Peyer's patch (tissue), 4 donors: Measurements from ENCODE around the gene DERL2. TPM values are rescaled to one million over a fixed set of nuclear protein-coding genes. Genes with fewer than 3 reads are reported as not detected.

Experiments used
- DNase-seq, 3 donors: peaks; one replicate each; pipeline ENCODE4 v3.0.0-alpha.2; 2017 to 2019
- H3K27ac ChIP-seq, 4 donors: fragments of 200-600 bp; sonication (generic); one replicate each; pipeline ENCODE4 v1.5.1; 2016 to 2019
- H3K27me3 ChIP-seq, 2 donors: fragments of 200-600 bp; sonication (generic); one replicate each; pipeline ENCODE4 v1.5.1; 2019
- H3K36me3 ChIP-seq, 3 donors: fragments of 200-600 bp; sonication (generic); one replicate each; pipeline ENCODE4 v1.5.1; 2016 to 2019
- H3K4me1 ChIP-seq, 4 donors: fragments of 200-600 bp; sonication (generic); one replicate each; pipeline ENCODE4 v1.5.1; 2016 to 2019
- H3K4me3 ChIP-seq, 4 donors: fragments of 200-600 bp; sonication (generic); 1 replicate in 3 of 4; 2 replicates in 1 of 4; pipeline ENCODE4 v1.5.1; 2016 to 2019; ENCODE audit warnings: mild to moderate bottlenecking in 1 of 4
- H3K9me3 ChIP-seq, 4 donors: fragments of 200-600 bp; sonication (generic); one replicate each; pipeline ENCODE4 v1.5.1; 2016 to 2019; ENCODE audit warnings: mild to moderate bottlenecking in 1 of 4
- POLR2A ChIP-seq, 2 donors: fragments of 450-650 bp; IDR thresholded peaks; one replicate each; pipeline ENCODE4 v1.5.1; 2017; ENCODE audit warnings: antibody characterized with exemption in 2 of 2, mild to moderate bottlenecking in 2 of 2, moderate library complexity in 2 of 2
- total RNA-seq, 4 donors: library from RNA; depleted of rRNA; stranded (reverse); fragments of >200 nt; gene quantifications; one replicate each; pipeline ENCODE4 v1.1.0, GENCODE V29; 2016
- TF ChIP-seq, protein P1 (sequence below), 6 experiments: fragments of 450-650 bp in 4 of 6; fragments of 200-600 bp in 2 of 6; sonication (generic) in 1 of 6; IDR thresholded peaks; one replicate each; pipeline ENCODE4 v1.5.1; 2017 to 2019; ENCODE audit warnings: antibody characterized with exemption in 6 of 6, mild to moderate bottlenecking in 3 of 6, moderate library complexity in 1 of 6

Gene DERL2
- total RNA-seq, 4 donors from 2014 or later: 3.3 to 42.8 (median 36.1) TPM

DNA sequence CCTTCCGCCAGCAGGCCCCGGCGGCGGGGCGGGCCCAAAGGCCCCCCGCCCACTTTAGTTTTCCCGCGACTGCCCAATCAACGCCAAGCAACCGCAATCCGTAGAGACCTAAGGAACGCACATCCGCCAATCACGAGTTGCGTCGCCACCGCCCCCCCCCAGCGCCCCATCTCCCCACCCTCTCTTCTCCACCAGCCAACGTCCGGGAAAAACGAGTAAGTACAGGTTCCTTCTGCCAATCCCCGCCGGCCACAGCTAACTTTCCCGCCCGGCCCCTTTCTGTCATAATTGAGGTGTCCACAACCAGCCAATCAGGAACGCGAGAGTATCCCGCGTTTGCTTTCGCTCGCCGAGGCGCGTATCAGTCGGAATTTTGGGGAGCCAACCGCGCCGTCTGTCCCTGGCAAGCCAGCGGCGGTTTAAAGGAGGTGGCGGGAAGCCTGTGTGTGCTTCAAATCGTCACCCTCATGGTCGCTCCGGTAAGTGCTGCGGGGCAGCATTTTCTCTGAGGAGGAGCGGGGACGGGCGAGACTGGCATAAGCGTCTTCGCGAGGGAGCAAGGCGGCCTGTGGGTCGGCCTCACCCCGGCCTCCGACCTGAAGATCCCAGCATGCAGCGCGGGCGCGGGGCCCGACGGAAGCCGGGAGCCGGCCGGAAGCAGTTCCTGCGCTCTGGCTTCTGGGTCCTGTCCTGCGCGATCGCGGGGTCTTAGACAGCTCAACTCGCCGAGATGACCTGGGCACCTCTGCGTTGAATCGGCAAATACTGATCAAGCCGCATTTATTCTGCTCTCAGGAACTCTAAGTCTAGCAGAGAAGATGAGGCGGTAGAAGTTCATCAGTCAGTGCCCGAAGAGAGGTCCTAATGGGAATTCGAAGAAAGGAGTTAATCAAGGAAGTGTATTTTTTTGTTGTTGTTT lies 487 bp upstream of the DERL2 start, which contains the start of gene MIS12:
TSS of gene MIS12 (plus strand) at position 361 of the 919 bp plus-strand sequence. CDS start 2,297 bp downstream, outside the sequence.
- DNase-seq: peak; percentile 98 to 99 (median 99)

DNA sequence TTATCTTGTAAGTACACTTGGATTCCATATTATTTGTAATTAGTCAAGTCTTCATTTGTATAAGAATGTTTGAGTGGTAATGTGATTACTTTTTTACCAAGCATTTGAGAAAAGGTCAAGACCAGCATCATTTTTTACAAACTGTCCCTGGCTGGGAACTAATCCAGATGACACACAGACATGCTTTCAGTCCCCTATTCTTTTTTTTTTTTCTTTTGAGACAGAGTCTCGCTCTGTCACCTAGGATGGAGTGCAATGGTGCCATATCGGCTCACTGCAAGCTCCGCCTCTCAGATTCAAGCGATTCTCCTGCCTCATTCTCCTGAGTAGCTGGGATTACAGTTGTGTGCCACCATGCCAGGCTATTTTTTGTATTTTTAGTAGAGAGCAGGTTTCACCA lies 4.5 kb downstream of the DERL2 start:
- H3K36me3 ChIP-seq: peaks cover 0 to 71% (median 0%) of the 10 kb centered on the region in 3 donors
- no peak for DNase-seq
- no peaks in the 10 kb centered on the region for H3K27me3 ChIP-seq
- no peaks in the 10 kb centered on the region for H3K9me3 ChIP-seq
- no peak overlapping the region for H3K4me3 ChIP-seq
- no peak overlapping the region for H3K27ac ChIP-seq
- peaks cover 0 to 10% (median 6%) of the 10 kb centered on the region in 4 donors for H3K4me1 ChIP-seq
- no peak for TF ChIP-seq POLR2A (IDR thresholded peaks at IDR 0.05)
- TF ChIP-seq, protein P1, sequence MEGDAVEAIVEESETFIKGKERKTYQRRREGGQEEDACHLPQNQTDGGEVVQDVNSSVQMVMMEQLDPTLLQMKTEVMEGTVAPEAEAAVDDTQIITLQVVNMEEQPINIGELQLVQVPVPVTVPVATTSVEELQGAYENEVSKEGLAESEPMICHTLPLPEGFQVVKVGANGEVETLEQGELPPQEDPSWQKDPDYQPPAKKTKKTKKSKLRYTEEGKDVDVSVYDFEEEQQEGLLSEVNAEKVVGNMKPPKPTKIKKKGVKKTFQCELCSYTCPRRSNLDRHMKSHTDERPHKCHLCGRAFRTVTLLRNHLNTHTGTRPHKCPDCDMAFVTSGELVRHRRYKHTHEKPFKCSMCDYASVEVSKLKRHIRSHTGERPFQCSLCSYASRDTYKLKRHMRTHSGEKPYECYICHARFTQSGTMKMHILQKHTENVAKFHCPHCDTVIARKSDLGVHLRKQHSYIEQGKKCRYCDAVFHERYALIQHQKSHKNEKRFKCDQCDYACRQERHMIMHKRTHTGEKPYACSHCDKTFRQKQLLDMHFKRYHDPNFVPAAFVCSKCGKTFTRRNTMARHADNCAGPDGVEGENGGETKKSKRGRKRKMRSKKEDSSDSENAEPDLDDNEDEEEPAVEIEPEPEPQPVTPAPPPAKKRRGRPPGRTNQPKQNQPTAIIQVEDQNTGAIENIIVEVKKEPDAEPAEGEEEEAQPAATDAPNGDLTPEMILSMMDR (IDR thresholded peaks at IDR 0.05): no peak

More for the DNA sequence above, 487 bp upstream of the DERL2 start, which contains the start of gene MIS12:
- Histone ChIP-seq H3K36me3 (peaks cover 0 to 51% (median 0%) of the 10 kb centered on the region in 3 donors), H3K9me3 (no peaks in the 10 kb centered on the region), H3K4me1 (peaks cover 0 to 23% (median 14%) of the 10 kb centered on the region in 4 donors), H3K27me3 (no peaks in the 10 kb centered on the region), H3K27ac (peak within 1 kb of the TSS; percentile 98 to 100 (median 98)), H3K4me3 (peak within 1 kb of the TSS; percentile 81 to 90 (median 86))
- peak; percentile 67 to 84 for TF ChIP-seq POLR2A (IDR thresholded peaks at IDR 0.05)
- TF ChIP-seq, protein P1 (IDR thresholded peaks at IDR 0.05): no peak

DNA sequence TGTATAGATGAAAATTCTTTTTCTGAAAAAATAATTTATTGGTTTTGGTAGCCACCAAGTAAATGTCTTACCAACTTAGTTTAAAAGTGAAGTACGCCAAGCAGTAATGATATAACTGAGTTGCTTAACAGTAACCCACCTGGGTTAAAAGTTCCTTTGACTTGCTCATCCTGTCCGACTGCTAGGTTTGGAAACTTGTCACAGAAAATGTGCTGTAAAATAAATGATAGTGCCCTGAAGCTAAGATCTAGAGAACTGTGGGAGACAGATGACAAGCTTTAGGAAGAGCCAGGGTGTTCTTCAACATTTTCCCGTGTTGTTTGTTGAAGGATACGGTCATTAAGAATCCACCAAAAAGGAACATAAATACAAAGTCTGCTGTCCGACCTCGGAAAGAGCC lies 5.0 kb downstream of the DERL2 start:
- Histone ChIP-seq H3K36me3 (peaks cover 0 to 75% (median 0%) of the 10 kb centered on the region in 3 donors), H3K27me3 (no peaks in the 10 kb centered on the region), H3K4me3 (no peak overlapping the region), H3K9me3 (no peaks in the 10 kb centered on the region), H3K27ac (no peak overlapping the region), H3K4me1 (peaks cover 0 to 10% (median 6%) of the 10 kb centered on the region in 4 donors)
- TF ChIP-seq POLR2A (IDR thresholded peaks at IDR 0.05): no peak
- TF ChIP-seq, protein P1 (IDR thresholded peaks at IDR 0.05): no peak
- no peak for DNase-seq

DNA sequence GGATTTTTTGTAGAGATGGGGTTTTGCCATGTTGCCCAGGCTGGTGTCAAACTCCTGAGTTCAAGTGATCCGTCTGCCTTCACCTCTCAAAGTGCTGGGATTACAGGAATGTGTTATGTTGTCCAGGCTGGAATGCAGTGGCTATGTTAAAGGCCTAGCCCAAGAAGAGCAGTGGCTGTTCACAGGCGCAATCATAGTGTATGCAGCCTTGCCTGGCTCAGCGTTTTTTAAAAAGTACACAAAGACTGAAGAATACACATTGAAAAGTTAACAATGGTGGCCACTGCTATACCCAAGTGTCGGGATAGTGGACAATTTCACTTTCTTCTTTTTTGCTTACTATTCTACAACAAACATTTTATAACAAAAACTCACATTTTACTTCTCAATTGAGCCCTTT lies 7.0 kb downstream of the DERL2 start:
- Histone ChIP-seq H3K27ac (no peak overlapping the region), H3K36me3 (peaks cover 0 to 87% (median 0%) of the 10 kb centered on the region in 3 donors), H3K9me3 (no peaks in the 10 kb centered on the region), H3K4me3 (no peak overlapping the region), H3K4me1 (no peaks in the 10 kb centered on the region), H3K27me3 (no peaks in the 10 kb centered on the region)
- TF ChIP-seq, protein P1 (IDR thresholded peaks at IDR 0.05): no peak
- TF ChIP-seq POLR2A (IDR thresholded peaks at IDR 0.05): no peak
- no peak for DNase-seq

DNA sequence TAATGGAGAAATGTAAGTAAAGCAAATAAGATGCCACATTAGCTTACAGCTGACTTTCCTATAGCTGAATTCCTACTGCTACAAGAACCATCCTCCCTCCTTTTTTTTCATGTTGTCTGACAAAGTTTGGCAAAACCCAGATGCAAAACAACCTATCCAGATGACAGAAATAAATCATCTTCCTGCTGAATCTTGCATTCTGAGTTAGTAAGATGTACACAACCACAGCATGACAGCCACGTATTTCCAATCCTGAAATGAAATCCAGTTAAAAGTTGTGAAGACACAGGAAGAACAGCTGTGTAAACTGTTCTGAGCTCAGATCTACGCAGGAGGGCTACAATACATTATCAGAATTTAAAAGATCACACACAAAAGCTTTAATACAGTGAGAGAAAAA lies 12.1 kb downstream of the DERL2 start:
- Histone ChIP-seq H3K4me3 (no peak overlapping the region), H3K36me3 (peaks cover 0 to 62% (median 0%) of the 10 kb centered on the region in 3 donors), H3K9me3 (no peaks in the 10 kb centered on the region), H3K4me1 (peaks cover 0 to 4% (median 0%) of the 10 kb centered on the region in 4 donors), H3K27me3 (no peaks in the 10 kb centered on the region), H3K27ac (no peak overlapping the region)
- TF ChIP-seq, protein P1 (IDR thresholded peaks at IDR 0.05): no peak
- no peak for TF ChIP-seq POLR2A (IDR thresholded peaks at IDR 0.05)
- no peak for DNase-seq
